GDM1 (cell line): ENCODE measurements around the gene CHST11.

Experiments
- DNase-seq: peaks from one replicate; lab custom pipeline; 2025; lab: John Stamatoyannopoulos, UW

Gene CHST11

DNA sequence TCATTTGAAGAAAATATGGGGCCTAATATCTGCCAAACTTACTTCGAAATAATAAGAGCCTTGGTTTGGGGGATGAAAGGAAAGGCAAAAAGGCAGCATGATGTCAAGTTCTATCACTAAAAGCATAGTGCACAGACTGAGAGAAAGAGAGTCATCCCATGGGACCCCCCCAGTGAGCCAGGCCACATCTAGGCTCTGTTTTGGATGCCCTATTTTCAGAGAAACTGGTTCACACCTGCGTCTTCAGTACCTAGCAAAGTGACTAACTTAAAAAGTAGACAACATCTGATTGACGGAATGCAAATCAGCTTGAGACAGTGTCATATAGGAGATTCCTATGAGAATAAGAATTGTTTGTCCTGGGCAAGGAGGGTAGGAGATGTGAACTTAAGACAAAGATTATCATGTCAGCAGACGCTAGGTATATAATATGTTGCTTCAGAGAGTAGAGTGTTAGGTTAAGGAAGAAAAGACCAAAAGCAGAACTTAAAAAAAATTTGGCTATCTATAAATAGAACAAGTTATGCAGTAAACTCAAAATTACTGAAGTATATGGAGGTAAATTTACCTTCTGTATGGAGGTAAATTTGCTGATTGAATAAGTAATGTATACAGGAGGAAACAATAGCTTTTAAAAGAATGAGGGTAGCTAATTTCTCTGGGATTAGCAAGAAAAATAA lies 353.1 kb downstream of the CHST11 start:
- no peak for DNase-seq
